Epidermal melanocyte (primary cell): ENCODE results near the gene KCTD11.
A peak's percentile ranks its signal among the peaks of the same experiment; 100 is the strongest.
"Not testable (repeated sequence)": the region's sequence is repeated elsewhere in the genome, so short reads cannot be mapped to it uniquely, and the experiment has no call there.

Experiments
- DNase-seq: peaks from one replicate; pipeline ENCODE4 v3.0.0; 2011; ENCODE audit warnings: low spot score; ENCODE audit not compliant: insufficient read length

Gene KCTD11

GRCh38 chr17:7322520-7323194 lies 29.3 kb upstream of the KCTD11 start:
- no peak for DNase-seq

GRCh38 chr17:7323731-7324437 lies 28.1 kb upstream of the KCTD11 start:
- DNase-seq = peak; percentile 51

GRCh38 chr17:7324438-7324779 lies 27.6 kb upstream of the KCTD11 start:
- DNase-seq = no peak

GRCh38 chr17:7325031-7325528 lies 26.9 kb upstream of the KCTD11 start:
- peak; percentile 8 for DNase-seq

- no peak for DNase-seq
Observed at GRCh38 chr17:7326186-7326585, 25.8 kb upstream of the KCTD11 start.

- no peak for DNase-seq
Observed at GRCh38 chr17:7327056-7327455, 24.9 kb upstream of the KCTD11 start.

GRCh38 chr17:7327501-7327900 lies 24.5 kb upstream of the KCTD11 start:
- no peak for DNase-seq

GRCh38 chr17:7328009-7328408 lies 24.0 kb upstream of the KCTD11 start:
- no peak for DNase-seq

GRCh38 chr17:7328840-7329373 lies 23.1 kb upstream of the KCTD11 start, which contains the start of gene NEURL4:
Gene NEURL4 (minus strand): TSS chr17:7329335. CDS start chr17:7329312, 23 bp downstream.
- no peak for DNase-seq

GRCh38 chr17:7329374-7329996 lies 22.5 kb upstream of the KCTD11 start:
- peak; percentile 100 for DNase-seq

GRCh38 chr17:7329997-7330637 lies 21.8 kb upstream of the KCTD11 start:
- peak; percentile 92 for DNase-seq

- DNase-seq = no peak
Observed at GRCh38 chr17:7330638-7331015, 21.3 kb upstream of the KCTD11 start.

GRCh38 chr17:7332111-7332510 lies 19.9 kb upstream of the KCTD11 start:
- DNase-seq = no peak

- DNase-seq = not testable (repeated sequence)
Observed at GRCh38 chr17:7332600-7333069, 19.3 kb upstream of the KCTD11 start.

GRCh38 chr17:7334938-7335538 lies 16.9 kb upstream of the KCTD11 start:
- DNase-seq = no peak

- not testable (repeated sequence) for DNase-seq
Observed at GRCh38 chr17:7335765-7336164, 16.2 kb upstream of the KCTD11 start.

GRCh38 chr17:7336240-7337175 lies 15.5 kb upstream of the KCTD11 start, which contains the start of gene ACAP1:
Gene ACAP1 (plus strand): TSS chr17:7336529. CDS start chr17:7336735, 206 bp downstream.
- no peak for DNase-seq

GRCh38 chr17:7337600-7337999 lies 14.4 kb upstream of the KCTD11 start:
- DNase-seq = not testable (repeated sequence)

GRCh38 chr17:7340179-7340578 lies 11.8 kb upstream of the KCTD11 start:
- no peak for DNase-seq

- no peak for DNase-seq
Observed at GRCh38 chr17:7341842-7342241, 10.1 kb upstream of the KCTD11 start.
